T-helper 2 cell treated with Interferon-gamma antibody and Interleukin-4, amounts not matched to agents 100 ng/mL and 5 ng/mL, for 36 hours (primary cell): ENCODE measurements around the gene MAP3K4. TPM values are rescaled to one million over a fixed set of nuclear protein-coding genes. Genes with fewer than 3 reads are reported as not detected.

ENCODE experiments used
- intact Hi-C: fragments of 100-400 bp; cut with micrococcal nuclease; formaldehyde crosslinking; loops from one replicate; pipeline ENCODE4 v1.15.1; 2023
- total RNA-seq: library from RNA; stranded (reverse); gene quantifications from 2 replicates; pipeline ENCODE4 v1.2.3, GENCODE V29; 2022

MAP3K4 gene
- total RNA-seq, 1 donor from 2014 or later: 43.7 TPM

GRCh38 chr6:161163466-161164181 lies 172.1 kb downstream of the MAP3K4 start:
- intact Hi-C loops: no loop called here

- intact Hi-C loops: no loop called here
Measured at GRCh38 chr6:161164182-161164625, 172.6 kb downstream of the MAP3K4 start.

GRCh38 chr6:161166176-161166575 lies 174.6 kb downstream of the MAP3K4 start:
- intact Hi-C loops: no loop called here

GRCh38 chr6:161166677-161167076 lies 175.1 kb downstream of the MAP3K4 start:
- intact Hi-C loops: no loop called here
